Spleen (tissue), 7 donors: ENCODE measurements around the gene DRD3.

Experiments used
- POLR2A ChIP-seq, 3 donors: fragments of 450-650 bp; IDR thresholded peaks; one replicate each; pipeline ENCODE4 v1.5.1; 2017; ENCODE audit warnings: antibody characterized with exemption in 3 of 3, mild to moderate bottlenecking in 1 of 3
- POLR2AphosphoS5 ChIP-seq, 3 donors: sonication (generic); formaldehyde crosslinking; IDR thresholded peaks; one replicate each; pipeline ENCODE4 v1.5.1; 2017; ENCODE audit warnings: antibody characterized with exemption in 3 of 3
- TF ChIP-seq, protein P1 (sequence below), 11 experiments: fragments of 200-600 bp in 7 of 11; fragments of 450-650 bp in 4 of 11; sonication (generic) in 4 of 11; IDR thresholded peaks in 8 of 11; conservative IDR thresholded peaks in 3 of 11; 1 replicate in 7 of 11; 2 replicates in 4 of 11; pipeline versions ENCODE4 v1.4.0 to v1.8.0; 2016 to 2021; ENCODE audit warnings: antibody characterized with exemption in 11 of 11, inconsistent platforms in 4 of 11, mild to moderate bottlenecking in 1 of 11
- donor health status: DM: no; HTN: no; CAD: no; lungs with moderate emphysema.
- donor health status: DM: no; HTN: no; CAD: no.
- donor health status: DM: no; HTN: no; CAD: no.

- TF ChIP-seq, protein P1, sequence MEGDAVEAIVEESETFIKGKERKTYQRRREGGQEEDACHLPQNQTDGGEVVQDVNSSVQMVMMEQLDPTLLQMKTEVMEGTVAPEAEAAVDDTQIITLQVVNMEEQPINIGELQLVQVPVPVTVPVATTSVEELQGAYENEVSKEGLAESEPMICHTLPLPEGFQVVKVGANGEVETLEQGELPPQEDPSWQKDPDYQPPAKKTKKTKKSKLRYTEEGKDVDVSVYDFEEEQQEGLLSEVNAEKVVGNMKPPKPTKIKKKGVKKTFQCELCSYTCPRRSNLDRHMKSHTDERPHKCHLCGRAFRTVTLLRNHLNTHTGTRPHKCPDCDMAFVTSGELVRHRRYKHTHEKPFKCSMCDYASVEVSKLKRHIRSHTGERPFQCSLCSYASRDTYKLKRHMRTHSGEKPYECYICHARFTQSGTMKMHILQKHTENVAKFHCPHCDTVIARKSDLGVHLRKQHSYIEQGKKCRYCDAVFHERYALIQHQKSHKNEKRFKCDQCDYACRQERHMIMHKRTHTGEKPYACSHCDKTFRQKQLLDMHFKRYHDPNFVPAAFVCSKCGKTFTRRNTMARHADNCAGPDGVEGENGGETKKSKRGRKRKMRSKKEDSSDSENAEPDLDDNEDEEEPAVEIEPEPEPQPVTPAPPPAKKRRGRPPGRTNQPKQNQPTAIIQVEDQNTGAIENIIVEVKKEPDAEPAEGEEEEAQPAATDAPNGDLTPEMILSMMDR (IDR thresholded peaks at IDR 0.05 in 8 of 11, conservative IDR thresholded peaks at IDR 0.05 in 3 of 11) = no peak
- no peak for TF ChIP-seq POLR2AphosphoS5 (IDR thresholded peaks at IDR 0.05)
- no peak for TF ChIP-seq POLR2A (IDR thresholded peaks at IDR 0.05)
Measured at GRCh38 chr3:114139836-114140235, 39.0 kb downstream of the DRD3 start.
